Measurements from ENCODE around the gene PIN1. TPM values are rescaled to one million over a fixed set of nuclear protein-coding genes. Genes with fewer than 3 reads are reported as not detected.

The PIN1 gene
- total and polyA plus RNA-seq, 2 of the 13 experiments (the other 11 are each of a cell fraction or from before 2014, with no cell fraction given): 31.9 to 72.0 TPM

- TF ChIP-seq, protein P1, sequence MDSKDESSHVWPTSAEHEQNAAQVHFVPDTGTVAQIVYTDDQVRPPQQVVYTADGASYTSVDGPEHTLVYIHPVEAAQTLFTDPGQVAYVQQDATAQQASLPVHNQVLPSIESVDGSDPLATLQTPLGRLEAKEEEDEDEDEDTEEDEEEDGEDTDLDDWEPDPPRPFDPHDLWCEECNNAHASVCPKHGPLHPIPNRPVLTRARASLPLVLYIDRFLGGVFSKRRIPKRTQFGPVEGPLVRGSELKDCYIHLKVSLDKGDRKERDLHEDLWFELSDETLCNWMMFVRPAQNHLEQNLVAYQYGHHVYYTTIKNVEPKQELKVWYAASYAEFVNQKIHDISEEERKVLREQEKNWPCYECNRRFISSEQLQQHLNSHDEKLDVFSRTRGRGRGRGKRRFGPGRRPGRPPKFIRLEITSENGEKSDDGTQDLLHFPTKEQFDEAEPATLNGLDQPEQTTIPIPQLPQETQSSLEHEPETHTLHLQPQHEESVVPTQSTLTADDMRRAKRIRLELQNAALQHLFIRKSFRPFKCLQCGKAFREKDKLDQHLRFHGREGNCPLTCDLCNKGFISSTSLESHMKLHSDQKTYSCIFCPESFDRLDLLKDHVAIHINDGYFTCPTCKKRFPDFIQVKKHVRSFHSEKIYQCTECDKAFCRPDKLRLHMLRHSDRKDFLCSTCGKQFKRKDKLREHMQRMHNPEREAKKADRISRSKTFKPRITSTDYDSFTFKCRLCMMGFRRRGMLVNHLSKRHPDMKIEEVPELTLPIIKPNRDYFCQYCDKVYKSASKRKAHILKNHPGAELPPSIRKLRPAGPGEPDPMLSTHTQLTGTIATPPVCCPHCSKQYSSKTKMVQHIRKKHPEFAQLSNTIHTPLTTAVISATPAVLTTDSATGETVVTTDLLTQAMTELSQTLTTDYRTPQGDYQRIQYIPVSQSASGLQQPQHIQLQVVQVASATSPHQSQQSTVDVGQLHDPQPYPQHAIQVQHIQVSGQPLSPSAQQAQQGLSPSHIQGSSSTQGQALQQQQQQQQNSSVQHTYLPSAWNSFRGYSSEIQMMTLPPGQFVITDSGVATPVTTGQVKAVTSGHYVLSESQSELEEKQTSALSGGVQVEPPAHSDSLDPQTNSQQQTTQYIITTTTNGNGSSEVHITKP (CRISPR knock-in tag; IDR thresholded peaks at IDR 0.05; ENCODE audit: low read depth): no peak
- TF ChIP-seq IKZF4 (CRISPR knock-in tag; IDR thresholded peaks at IDR 0.05; ENCODE audit: borderline replicate concordance, low read depth, not compliant biosample characterization): no peak
- TF ChIP-seq SOX5 (CRISPR knock-in tag; IDR thresholded peaks at IDR 0.05; ENCODE audit: borderline replicate concordance): no peak
- no peak for TF ChIP-seq GABPA (IDR thresholded peaks at IDR 0.05; ENCODE audit: low read depth, low read length)
- peak; percentile 2; the same call in 1 of the 2 replicates for TF ChIP-seq GABPA (CRISPR knock-in tag; IDR thresholded peaks at IDR 0.05; ENCODE audit: low read depth)
- TF ChIP-seq NFIB (CRISPR knock-in tag; IDR thresholded peaks at IDR 0.05; ENCODE audit: borderline replicate concordance): no peak
- TF ChIP-seq, protein P2, sequence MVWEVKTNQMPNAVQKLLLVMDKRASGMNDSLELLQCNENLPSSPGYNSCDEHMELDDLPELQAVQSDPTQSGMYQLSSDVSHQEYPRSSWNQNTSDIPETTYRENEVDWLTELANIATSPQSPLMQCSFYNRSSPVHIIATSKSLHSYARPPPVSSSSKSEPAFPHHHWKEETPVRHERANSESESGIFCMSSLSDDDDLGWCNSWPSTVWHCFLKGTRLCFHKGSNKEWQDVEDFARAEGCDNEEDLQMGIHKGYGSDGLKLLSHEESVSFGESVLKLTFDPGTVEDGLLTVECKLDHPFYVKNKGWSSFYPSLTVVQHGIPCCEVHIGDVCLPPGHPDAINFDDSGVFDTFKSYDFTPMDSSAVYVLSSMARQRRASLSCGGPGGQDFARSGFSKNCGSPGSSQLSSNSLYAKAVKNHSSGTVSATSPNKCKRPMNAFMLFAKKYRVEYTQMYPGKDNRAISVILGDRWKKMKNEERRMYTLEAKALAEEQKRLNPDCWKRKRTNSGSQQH (CRISPR knock-in tag; IDR thresholded peaks at IDR 0.05; ENCODE audit: low read depth): no peak
- no peak for TF ChIP-seq ZNF24 (IDR thresholded peaks at IDR 0.05)
- TF ChIP-seq ZNF816 (CRISPR knock-in tag; IDR thresholded peaks at IDR 0.05; ENCODE audit: borderline replicate concordance): no peak
- no peak for TF ChIP-seq EZH2 (conservative IDR thresholded peaks at IDR 0.05; ENCODE audit: low read depth, low read length)
- no peak for TF ChIP-seq CHCHD3 (CRISPR knock-in tag; IDR thresholded peaks at IDR 0.05)
- no peak for TF ChIP-seq ZNF468 (CRISPR knock-in tag; IDR thresholded peaks at IDR 0.05)
- no peak for TF ChIP-seq SOX6 (IDR thresholded peaks at IDR 0.05)
- TF ChIP-seq SOX6 (CRISPR knock-in tag; IDR thresholded peaks at IDR 0.05): peak; percentile 22
- peak; percentile 58 for TF ChIP-seq SAP130 (CRISPR knock-in tag; IDR thresholded peaks at IDR 0.05; ENCODE audit: low read depth)
- no peak for TF ChIP-seq GATAD2A (CRISPR knock-in tag; IDR thresholded peaks at IDR 0.05)
- TF ChIP-seq, protein P3, sequence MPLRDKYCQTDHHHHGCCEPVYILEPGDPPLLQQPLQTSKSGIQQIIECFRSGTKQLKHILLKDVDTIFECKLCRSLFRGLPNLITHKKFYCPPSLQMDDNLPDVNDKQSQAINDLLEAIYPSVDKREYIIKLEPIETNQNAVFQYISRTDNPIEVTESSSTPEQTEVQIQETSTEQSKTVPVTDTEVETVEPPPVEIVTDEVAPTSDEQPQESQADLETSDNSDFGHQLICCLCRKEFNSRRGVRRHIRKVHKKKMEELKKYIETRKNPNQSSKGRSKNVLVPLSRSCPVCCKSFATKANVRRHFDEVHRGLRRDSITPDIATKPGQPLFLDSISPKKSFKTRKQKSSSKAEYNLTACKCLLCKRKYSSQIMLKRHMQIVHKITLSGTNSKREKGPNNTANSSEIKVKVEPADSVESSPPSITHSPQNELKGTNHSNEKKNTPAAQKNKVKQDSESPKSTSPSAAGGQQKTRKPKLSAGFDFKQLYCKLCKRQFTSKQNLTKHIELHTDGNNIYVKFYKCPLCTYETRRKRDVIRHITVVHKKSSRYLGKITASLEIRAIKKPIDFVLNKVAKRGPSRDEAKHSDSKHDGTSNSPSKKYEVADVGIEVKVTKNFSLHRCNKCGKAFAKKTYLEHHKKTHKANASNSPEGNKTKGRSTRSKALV (CRISPR knock-in tag; IDR thresholded peaks at IDR 0.05): no peak
- TF ChIP-seq, protein P4, sequence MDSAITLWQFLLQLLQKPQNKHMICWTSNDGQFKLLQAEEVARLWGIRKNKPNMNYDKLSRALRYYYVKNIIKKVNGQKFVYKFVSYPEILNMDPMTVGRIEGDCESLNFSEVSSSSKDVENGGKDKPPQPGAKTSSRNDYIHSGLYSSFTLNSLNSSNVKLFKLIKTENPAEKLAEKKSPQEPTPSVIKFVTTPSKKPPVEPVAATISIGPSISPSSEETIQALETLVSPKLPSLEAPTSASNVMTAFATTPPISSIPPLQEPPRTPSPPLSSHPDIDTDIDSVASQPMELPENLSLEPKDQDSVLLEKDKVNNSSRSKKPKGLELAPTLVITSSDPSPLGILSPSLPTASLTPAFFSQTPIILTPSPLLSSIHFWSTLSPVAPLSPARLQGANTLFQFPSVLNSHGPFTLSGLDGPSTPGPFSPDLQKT (CRISPR knock-in tag; IDR thresholded peaks at IDR 0.05; ENCODE audit: borderline replicate concordance): no peak
- TF ChIP-seq, protein P5, sequence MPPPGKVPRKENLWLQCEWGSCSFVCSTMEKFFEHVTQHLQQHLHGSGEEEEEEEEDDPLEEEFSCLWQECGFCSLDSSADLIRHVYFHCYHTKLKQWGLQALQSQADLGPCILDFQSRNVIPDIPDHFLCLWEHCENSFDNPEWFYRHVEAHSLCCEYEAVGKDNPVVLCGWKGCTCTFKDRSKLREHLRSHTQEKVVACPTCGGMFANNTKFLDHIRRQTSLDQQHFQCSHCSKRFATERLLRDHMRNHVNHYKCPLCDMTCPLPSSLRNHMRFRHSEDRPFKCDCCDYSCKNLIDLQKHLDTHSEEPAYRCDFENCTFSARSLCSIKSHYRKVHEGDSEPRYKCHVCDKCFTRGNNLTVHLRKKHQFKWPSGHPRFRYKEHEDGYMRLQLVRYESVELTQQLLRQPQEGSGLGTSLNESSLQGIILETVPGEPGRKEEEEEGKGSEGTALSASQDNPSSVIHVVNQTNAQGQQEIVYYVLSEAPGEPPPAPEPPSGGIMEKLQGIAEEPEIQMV (CRISPR knock-in tag; IDR thresholded peaks at IDR 0.05; ENCODE audit: low read depth): peak; percentile 37; the same call in 1 of the 2 replicates
Observed at GRCh38 chr19:9785367-9786331, 49.5 kb upstream of the PIN1 start (continued).
